Urothelium cell line (cell line): Measurements from ENCODE around the gene TSSK2.
A peak's percentile ranks its signal among the peaks of the same experiment; 100 is the strongest.
"Not testable (repeated sequence)": the region's sequence is repeated elsewhere in the genome, so short reads cannot be mapped to it uniquely, and the experiment has no call there.

Experiments used
- DNase-seq: peaks from one replicate; pipeline ENCODE4 v3.0.0; 2011; ENCODE audit warnings: low spot score, mixed read lengths
- FAIRE-seq: peaks from 2 replicates; lab custom pipeline; 2011; peaks lifted over from hg19 to GRCh38; lab: Jason Lieb, UNC

The TSSK2 gene

DNA sequence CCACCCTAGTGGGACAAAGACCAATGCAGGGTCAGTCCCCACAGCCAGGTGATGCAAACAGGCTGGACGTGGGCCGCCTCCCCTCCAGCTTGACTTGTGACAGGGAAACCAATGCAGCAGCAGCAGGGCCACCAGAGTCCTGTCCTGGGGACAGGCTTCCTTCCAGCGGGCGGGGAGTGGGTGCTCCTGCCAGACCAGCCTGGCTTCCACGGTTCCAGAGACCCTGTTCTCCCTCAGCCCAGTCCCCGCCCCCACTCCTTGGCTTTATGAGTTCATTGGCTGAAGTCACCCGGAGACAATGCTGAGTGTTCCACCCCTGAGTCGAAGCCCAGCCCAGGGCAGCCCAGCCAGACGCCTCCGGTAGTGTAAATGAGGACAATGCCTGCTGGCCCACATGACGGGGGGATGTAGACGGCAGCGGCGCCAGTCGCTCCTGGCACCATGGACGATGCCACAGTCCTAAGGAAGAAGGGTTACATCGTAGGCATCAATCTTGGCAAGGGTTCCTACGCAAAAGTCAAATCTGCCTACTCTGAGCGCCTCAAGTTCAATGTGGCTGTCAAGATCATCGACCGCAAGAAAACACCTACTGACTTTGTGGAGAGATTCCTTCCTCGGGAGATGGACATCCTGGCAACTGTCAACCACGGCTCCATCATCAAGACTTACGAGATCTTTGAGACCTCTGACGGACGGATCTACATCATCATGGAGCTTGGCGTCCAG, at the start of gene TSSK2:
TSSK2 (plus strand) TSS at position 350 of the 726 bp plus-strand sequence; CDS start at position 442, 92 bp downstream.
- DNase-seq (no peak), FAIRE-seq (no peak)

DNA sequence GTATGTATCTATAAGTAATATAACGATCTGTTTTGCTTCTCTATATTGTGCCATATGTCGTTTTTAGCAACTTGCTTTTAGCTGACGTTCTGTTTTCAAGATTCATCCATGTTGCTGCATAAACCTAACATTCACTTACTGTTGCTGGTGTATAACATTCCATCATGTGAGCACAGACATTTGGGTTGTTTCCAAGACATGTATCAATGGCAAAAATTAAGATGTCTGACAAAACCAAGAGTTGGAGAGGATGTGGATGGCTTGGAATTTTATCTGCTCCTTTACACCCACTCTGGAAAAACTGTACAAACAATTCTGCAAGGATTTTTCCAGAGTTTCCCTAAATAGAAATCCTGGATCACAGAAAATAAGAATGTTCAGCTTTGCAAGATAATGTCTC, 49.8 kb upstream of the TSSK2 start:
- no peak for DNase-seq
- FAIRE-seq, result no peak

DNA sequence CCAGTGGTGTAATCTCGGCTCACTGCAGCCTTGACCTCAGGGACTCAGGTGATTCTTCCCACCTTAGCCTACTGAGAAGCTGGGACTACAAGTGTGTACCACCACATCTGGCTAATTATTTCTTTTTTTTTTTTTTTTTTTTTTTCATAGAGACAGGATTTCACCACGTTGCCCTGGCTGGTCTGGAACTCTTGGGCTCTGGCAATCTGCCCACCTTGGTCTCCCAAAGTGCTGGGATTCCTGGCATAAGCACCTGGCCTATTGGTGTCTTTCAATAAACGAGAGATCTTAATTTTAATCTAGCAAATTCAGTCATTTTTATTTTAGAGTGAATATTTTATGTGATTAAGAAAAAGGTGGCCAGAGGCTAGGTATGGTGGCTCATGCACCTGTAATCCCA, 49.0 kb upstream of the TSSK2 start:
- no peak for FAIRE-seq
- DNase-seq, result no peak

- DNase-seq (no peak), FAIRE-seq (no peak)
Observed at GRCh38 chr22:19082793-19083192, 48.3 kb upstream of the TSSK2 start.

DNA sequence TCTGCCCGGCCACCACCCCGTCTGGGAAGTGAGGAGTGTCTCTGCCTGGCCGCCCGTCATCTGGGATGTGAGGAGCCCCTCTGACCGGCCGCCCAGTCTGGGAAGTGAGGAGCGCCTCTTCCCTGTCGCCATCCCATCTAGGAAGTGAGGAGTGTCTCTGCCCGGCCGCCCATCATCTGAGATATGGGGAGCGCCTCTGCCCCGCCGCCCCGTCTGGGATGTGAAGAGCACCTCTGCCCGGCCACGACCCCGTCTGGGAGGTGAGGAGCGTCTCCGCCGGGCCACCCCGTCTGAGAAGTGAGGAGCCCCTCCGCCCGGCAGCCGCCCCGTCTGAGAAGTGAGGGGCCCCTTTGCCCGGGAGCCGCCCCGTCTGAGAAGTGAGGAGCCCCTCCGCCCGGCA, 47.0 kb upstream of the TSSK2 start:
- FAIRE-seq, DNase-seq: not testable (repeated sequence)

- not testable (repeated sequence) for DNase-seq, FAIRE-seq
Observed at GRCh38 chr22:19084586-19084985, 46.5 kb upstream of the TSSK2 start.

DNA sequence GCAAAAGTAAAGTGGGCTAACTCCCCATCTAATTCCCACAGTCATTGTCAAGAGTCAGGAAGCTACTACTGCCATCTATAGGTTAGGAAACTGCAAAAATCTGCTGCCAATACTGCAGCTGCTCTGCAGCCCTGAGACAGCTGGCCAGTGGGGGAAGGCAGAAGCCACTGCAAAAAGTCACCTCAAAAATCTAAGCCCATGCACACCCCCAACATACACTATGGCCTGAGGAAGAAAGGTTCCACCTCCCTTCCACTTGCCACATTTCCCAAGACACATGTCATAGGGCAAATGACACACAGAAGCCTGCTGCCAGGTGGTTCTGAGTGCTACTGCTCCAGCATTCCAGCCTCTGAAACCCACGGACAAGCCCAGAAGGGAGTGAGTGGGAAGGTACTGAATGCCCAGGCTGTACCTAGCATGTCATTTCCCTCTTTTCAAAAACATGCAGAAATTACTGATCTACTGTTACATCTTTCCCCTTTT, 45.8 kb upstream of the TSSK2 start:
- FAIRE-seq (no peak), DNase-seq (peak; percentile 27)

DNA sequence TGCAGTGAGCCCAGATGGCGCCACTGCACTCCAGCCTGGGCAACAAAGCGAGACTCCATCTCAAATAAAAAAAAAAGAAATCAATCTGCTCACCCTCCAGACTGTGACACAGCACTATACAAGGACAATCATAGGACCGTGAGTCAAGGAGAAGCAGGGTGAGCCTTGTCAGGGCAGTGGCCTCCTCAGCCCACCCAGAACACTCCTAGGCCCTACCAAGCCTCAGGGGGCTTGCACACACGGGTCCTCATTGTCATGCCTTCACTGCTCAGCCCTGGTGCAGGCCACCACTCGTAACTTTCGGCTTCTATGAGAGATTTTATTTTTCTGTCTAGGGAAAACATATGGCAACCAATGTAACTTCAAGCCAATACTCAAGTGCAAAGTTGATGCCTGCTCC, 44.7 kb upstream of the TSSK2 start:
- FAIRE-seq, result no peak

GRCh38 chr22:19086896-19087295, 44.2 kb upstream of the TSSK2 start:
- FAIRE-seq (no peak), DNase-seq (no peak)

More for the DNA sequence above, 44.7 kb upstream of the TSSK2 start:
- DNase-seq, result no peak

DNA sequence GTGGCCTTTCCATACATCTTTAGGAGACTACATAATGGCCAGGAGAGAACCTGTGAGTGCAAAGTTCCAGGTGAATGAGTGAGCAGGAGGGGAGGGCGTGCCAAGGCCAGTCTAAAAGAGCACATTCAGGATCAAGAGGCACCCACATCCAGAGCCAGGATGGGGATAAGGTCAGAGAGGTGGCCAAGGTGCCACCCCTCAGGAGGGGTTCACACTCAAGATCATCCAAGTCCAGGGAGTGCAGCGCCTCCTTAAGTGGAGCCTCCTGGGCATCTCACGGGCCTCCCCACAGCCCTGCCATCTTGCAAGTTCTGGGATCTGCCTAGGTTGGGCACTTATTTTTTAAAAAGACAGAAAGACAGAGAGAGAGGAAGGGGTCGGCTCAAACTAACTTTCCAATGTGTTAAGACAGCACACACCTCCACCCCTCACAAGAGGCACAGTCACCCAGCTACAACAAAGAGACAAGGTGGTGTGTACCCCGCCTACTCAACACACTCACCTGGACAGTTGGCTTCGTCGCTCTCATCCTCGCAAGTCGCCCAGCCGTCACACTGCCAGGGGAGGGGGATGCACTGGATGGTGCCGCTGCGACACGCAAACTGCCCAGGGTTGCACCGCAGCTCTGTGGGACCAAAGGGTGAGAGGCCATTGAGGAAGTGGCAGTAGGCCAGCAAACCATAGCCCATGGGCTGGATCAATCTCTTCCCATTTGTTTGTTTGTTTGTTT, 42.1 kb upstream of the TSSK2 start:
- DNase-seq, result no peak
- FAIRE-seq, result no peak

DNA sequence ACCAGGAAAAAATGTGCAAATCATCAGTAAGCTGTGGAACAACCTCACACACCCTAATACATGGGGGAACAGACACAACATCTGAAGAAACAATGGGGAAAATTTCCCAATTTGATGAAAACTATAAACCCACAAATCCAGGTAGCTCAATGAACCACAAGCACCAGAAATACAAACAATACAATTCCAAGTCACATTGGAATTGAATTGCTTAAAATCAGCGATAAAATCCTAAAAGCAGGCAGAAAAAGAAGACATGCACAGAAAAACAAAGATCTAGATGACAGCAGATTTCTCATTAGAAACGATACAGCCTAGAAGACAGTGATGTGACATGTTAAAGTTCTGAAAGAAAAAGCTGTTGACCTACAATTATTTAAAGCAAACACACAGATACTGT, 40.9 kb upstream of the TSSK2 start:
- no peak for FAIRE-seq

DNA sequence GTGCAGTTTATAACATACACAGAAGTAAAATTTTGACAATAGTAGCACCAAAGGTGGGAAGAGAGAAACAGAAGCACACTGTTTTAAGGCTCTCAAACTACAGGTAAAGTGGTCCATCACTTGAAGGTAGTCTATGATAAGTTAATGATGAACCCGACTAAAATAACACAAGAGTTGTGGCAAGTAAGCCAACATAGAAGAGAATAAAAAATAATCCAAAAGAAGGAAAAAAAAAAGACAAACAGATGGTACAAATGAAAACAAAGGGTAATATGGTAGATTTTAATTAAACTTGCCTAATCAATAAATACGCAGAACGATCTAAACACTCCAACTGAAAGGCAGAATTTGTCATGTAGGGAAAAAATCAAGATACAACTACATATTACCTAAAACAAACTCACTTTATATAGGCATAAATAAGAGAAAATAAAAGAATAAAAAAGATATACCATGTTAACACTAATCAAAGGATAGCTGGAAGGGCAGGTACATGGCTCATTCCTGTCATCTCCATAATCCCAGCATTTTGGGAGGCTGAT, 40.5 kb upstream of the TSSK2 start:
- DNase-seq (no peak), FAIRE-seq (no peak)

More for the DNA sequence above, 40.9 kb upstream of the TSSK2 start:
- no peak for DNase-seq

DNA sequence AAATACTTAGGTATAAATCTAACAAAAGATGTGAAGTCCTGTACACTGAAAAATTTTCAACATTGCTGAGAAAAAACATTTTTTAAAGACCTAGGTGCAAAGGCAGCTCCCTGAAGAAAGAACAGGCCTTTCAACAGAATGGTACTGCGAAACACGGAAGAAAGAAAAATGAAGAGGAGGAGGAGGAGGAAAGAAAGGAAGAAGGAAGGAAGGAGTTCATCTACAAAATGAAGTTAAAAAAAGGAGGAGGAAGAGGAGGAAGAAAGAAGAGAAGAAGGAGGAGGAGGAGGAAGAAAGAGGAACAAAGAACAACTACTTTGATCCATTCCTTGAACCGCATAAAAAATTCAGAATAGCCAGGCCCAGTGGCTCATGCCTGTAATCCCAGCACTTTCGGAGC, 38.4 kb upstream of the TSSK2 start:
- DNase-seq (no peak), FAIRE-seq (no peak)

- no peak for FAIRE-seq
- no peak for DNase-seq
Observed at GRCh38 chr22:19094393-19094997, 36.6 kb upstream of the TSSK2 start.

GRCh38 chr22:19096555-19096954, 34.6 kb upstream of the TSSK2 start:
- FAIRE-seq (no peak), DNase-seq (no peak)

GRCh38 chr22:19097518-19097917, 33.6 kb upstream of the TSSK2 start:
- FAIRE-seq (no peak), DNase-seq (no peak)

DNA sequence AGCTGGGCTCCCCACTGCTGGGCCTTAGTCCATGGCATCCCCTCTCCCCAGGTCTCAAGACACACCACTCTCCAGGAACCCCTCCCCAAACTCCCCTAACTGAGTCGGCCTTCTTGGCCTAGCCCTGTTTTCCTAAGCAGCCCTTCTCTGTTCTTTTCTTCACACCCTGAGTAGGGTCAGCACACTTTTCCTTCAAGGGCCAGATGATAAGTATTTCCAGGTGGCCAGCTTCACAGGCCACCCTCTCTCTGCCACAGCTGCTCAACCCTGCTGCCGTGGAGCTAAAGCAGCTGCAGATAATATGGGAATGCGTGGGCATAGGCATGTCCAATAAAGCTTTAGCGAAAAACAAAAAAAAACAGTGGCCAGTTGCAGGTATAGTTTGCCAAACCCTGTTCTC, 33.0 kb upstream of the TSSK2 start:
- no peak for FAIRE-seq
- no peak for DNase-seq

- FAIRE-seq, result no peak
Observed at GRCh38 chr22:19103880-19104821, 27.0 kb upstream of the TSSK2 start.

GRCh38 chr22:19105456-19105855, 25.7 kb upstream of the TSSK2 start:
- no peak for FAIRE-seq
- no peak for DNase-seq

More at GRCh38 chr22:19103880-19104821, 27.0 kb upstream of the TSSK2 start:
- DNase-seq, result no peak
